Body of pancreas (tissue), 4 donors: ENCODE data around the gene RAPGEF3.

Source experiments
- CTCF ChIP-seq, 7 experiments: fragments of 450-650 bp in 4 of 7; fragments of 200-600 bp in 3 of 7; sonication (generic) in 3 of 7; IDR thresholded peaks; one replicate each; pipeline ENCODE4 v1.5.1; 2016 to 2019; ENCODE audit warnings: antibody characterized with exemption in 7 of 7
- POLR2A ChIP-seq, 3 donors: fragments of 450-650 bp; IDR thresholded peaks; one replicate each; pipeline ENCODE4 v1.6.1; 2016; ENCODE audit warnings: antibody characterized with exemption in 3 of 3, mild to moderate bottlenecking in 2 of 3

GRCh38 chr12:47731723-47732122, 27.0 kb downstream of the RAPGEF3 start:
- TF ChIP-seq POLR2A (IDR thresholded peaks at IDR 0.05) (no peak), CTCF (IDR thresholded peaks at IDR 0.05) (no peak)
